Testis (tissue), 3 donors: Measurements from ENCODE around the gene COX11. TPM values are rescaled to one million over a fixed set of nuclear protein-coding genes. Genes with fewer than 3 reads are reported as not detected.

Source experiments
- DNase-seq: peaks from one replicate; pipeline ENCODE4 v3.0.0-alpha.2; 2019
- H3K27ac ChIP-seq, 2 donors: fragments of 200-600 bp; sonication (generic); one replicate each; pipeline ENCODE4 v1.5.1; 2019
- H3K27me3 ChIP-seq: fragments of 200-600 bp; sonication (generic); one replicate; pipeline ENCODE4 v1.5.1; 2019
- H3K36me3 ChIP-seq: fragments of 200-600 bp; sonication (generic); one replicate; pipeline ENCODE4 v1.5.1; 2017; ENCODE audit warnings: low read depth; ENCODE audit errors: missing control alignments
- H3K4me1 ChIP-seq: fragments of 200-600 bp; sonication (generic); one replicate; pipeline ENCODE4 v1.5.1; 2019
- H3K4me3 ChIP-seq, 2 donors: fragments of 200-600 bp; sonication (generic); one replicate each; pipeline ENCODE4 v1.5.1; 2017 to 2019
- H3K9me3 ChIP-seq: fragments of 200-600 bp; sonication (generic); one replicate; pipeline ENCODE4 v1.5.1; 2017
- CTCF ChIP-seq, 3 experiments: fragments of 450-650 bp in 2 of 3; fragments of 200-600 bp in 1 of 3; sonication (generic) in 1 of 3; IDR thresholded peaks; one replicate each; pipeline ENCODE4 v1.5.1; 2016 to 2019; ENCODE audit warnings: antibody characterized with exemption in 3 of 3, mild to moderate bottlenecking in 2 of 3, moderate library complexity in 1 of 3
- POLR2A ChIP-seq: fragments of 450-650 bp; IDR thresholded peaks from one replicate; pipeline ENCODE4 v1.6.1; 2017; ENCODE audit warnings: antibody characterized with exemption, mild to moderate bottlenecking, moderate library complexity
- WGBS, 2 donors: methylation state at CpG; one replicate each; pipeline ENCODE4 v1.1.5; 2018; 5-methylcytosine and 5-hydroxymethylcytosine counted together
- intact Hi-C: fragments of 100-400 bp; cut with DNase I; formaldehyde crosslinking; loops from one replicate; pipeline ENCODE4 v1.15.1; 2023; ENCODE audit warnings: low total_unique reads
- polyA plus RNA-seq: library from polyadenylated mRNA; stranded (reverse); fragments of 350-450 nt; fragmentation: Illumina TruSeq; extraction: RNeasy Lipid Tissue Mini Kit (QIAGEN cat#74804); gene quantifications from one replicate; pipeline ENCODE4 v1.2.3, GENCODE V29; 2014; ENCODE audit warnings: low read depth, low replicate concordance; ENCODE audit not compliant: insufficient read depth
- total RNA-seq, 2 donors: library from RNA; depleted of rRNA; stranded (reverse); fragments of >200 nt; gene quantifications; one replicate each; pipeline ENCODE4 v1.2.3, GENCODE V29; 2016

Gene COX11
- total and polyA plus RNA-seq, 3 donors from 2014 or later = 47.9 to 67.9 (median 56.2) TPM

GRCh38 chr17:54937018-54937417 lies 31.4 kb downstream of the COX11 start:
- no peak overlapping the region for H3K4me3 ChIP-seq
- intact Hi-C loops = no loop called here
- H3K4me1 ChIP-seq = no peaks in the 10 kb centered on the region
- H3K36me3 ChIP-seq = no peaks in the 10 kb centered on the region
- no peak for DNase-seq
- no peaks in the 10 kb centered on the region for H3K27me3 ChIP-seq
- no peak overlapping the region for H3K27ac ChIP-seq
- no peaks in the 10 kb centered on the region for H3K9me3 ChIP-seq
- TF ChIP-seq CTCF (IDR thresholded peaks at IDR 0.05) = no peak
- WGBS, 2 donors = 70 to 80% methylated on average over 5 of the region's 5 CpGs

- H3K27me3 ChIP-seq = no peaks in the 10 kb centered on the region
- no peaks in the 10 kb centered on the region for H3K36me3 ChIP-seq
- 91 to 93% methylated on average over 5 of the region's 5 CpGs for WGBS, 2 donors
- no peak for DNase-seq
- no peak for TF ChIP-seq POLR2A
- no peak for TF ChIP-seq CTCF (IDR thresholded peaks at IDR 0.05)
- H3K4me3 ChIP-seq = no peak overlapping the region
- no peak overlapping the region for H3K27ac ChIP-seq
- H3K9me3 ChIP-seq = no peaks in the 10 kb centered on the region
- intact Hi-C loops = no loop called here
- no peaks in the 10 kb centered on the region for H3K4me1 ChIP-seq
Measured at GRCh38 chr17:54935471-54935870, 33.0 kb downstream of the COX11 start.

DNA sequence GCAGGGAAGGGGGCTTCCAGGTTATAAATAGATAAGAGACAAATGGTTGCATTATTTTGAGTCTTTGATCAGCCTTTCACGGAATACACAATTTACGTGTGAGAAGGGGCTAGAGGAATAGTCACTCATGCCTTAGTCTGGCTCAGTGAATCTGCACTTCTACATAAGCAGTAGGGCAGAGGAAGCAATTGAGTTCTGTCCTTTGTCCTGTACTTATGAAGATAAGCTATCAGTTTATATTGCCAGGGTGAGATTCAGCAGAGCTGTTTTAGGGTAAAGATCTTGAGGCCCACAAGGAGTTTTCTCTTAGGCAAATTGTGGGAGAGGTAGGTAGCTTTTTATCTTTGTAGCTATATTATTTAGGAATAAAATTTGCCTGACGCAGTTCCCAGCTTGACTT lies 34.5 kb downstream of the COX11 start:
- Histone ChIP-seq H3K4me1 (no peaks in the 10 kb centered on the region), H3K9me3 (no peaks in the 10 kb centered on the region), H3K27ac (no peak overlapping the region), H3K4me3 (no peak overlapping the region), H3K27me3 (no peaks in the 10 kb centered on the region), H3K36me3 (no peaks in the 10 kb centered on the region)
- intact Hi-C loops = no loop called here
- no peak for DNase-seq
- WGBS, 2 donors = 89 to 91% methylated on average over 3 of the region's 3 CpGs
- TF ChIP-seq CTCF (IDR thresholded peaks at IDR 0.05) = no peak
- TF ChIP-seq POLR2A = no peak

DNA sequence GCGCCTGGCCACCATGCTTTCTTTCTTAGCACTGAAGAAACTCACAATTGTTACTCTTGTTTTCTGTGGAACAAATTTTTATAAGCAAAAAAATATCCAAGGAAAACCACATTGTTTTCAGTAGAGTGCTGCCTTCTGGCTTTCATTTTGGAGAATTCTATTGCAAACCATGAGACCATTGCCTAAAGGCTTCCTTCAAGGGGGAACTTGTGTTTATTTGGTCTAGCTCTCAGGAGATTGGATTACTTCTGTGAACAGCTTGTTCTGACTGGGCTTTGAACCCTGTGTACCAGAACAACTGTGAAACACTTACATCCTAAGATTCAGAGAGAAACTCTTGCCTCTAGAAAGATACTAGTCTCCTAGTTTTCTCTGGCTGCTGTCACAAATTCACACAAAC lies 35.7 kb downstream of the COX11 start:
- no peaks in the 10 kb centered on the region for H3K27me3 ChIP-seq
- 83 to 91% methylated on average over 1 of the region's 1 CpG for WGBS, 2 donors
- no peak overlapping the region for H3K27ac ChIP-seq
- H3K4me3 ChIP-seq = no peak overlapping the region
- no peaks in the 10 kb centered on the region for H3K36me3 ChIP-seq
- DNase-seq = no peak
- no peaks in the 10 kb centered on the region for H3K4me1 ChIP-seq
- no peaks in the 10 kb centered on the region for H3K9me3 ChIP-seq
- intact Hi-C loops = no loop called here
- TF ChIP-seq POLR2A (no peak), CTCF (IDR thresholded peaks at IDR 0.05) (no peak)

DNA sequence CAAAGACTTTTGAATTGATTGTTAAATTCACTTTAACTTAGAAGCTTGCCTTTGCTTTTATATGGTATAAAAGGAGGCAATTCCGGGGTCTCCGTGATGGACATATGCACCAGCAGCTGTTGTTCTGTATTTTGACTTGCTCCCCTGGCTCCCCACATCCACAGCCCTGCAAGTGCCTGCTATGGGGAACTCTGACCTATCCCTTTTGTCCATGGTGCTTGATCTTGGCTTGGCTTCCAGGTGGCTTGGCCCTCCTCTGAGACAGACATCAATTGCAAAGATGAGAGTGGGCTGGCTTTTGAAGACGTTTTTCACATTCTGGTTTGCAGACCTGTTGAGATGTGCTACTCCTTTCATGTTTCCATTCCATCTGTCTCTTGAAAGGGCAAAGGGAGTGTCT lies 40.9 kb downstream of the COX11 start:
- H3K4me1 ChIP-seq = no peaks in the 10 kb centered on the region
- no peaks in the 10 kb centered on the region for H3K36me3 ChIP-seq
- no peak overlapping the region for H3K27ac ChIP-seq
- 72 to 78% methylated on average over 3 of the region's 3 CpGs for WGBS, 2 donors
- H3K27me3 ChIP-seq = no peaks in the 10 kb centered on the region
- no peak for DNase-seq
- TF ChIP-seq POLR2A (no peak), CTCF (IDR thresholded peaks at IDR 0.05) (no peak)
- no peaks in the 10 kb centered on the region for H3K9me3 ChIP-seq
- no peak overlapping the region for H3K4me3 ChIP-seq
- intact Hi-C loops = no loop called here
